Measurements from ENCODE around the gene AFAP1L1.

DNA sequence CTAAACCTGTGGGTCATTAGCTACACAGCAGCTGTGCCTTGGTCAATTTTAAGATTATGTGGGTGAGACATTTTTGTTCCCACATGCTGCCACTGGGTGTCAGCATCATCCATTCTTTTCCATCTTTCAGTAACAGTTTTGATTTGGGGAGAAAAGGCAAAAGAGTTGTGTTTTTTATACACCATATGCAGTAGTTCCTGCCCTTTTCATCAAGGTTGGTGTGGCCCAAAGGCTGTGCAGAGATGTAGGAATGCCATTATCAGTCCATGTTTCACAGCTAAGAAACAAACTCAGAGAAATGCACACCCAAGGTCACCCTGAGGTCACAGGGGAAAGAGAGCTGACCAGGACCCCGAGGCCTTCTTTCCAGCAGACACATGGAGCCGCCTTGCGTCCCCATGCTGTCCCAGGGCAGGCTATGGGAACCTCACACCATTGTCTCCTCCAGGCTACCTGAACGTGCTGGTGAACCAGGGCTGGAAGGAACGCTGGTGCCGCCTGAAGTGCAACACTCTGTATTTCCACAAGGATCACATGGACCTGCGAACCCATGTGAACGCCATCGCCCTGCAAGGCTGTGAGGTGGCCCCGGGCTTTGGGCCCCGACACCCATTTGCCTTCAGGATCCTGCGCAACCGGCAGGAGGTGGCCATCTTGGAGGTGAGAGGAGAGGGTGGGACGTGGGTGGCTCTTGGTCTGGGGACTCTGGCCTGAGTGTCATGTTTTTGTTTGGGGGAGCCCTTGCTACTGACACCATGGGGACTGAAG lies 45.8 kb downstream of the AFAP1L1 start:
- TF ChIP-seq SMAD3 (CRISPR knock-in tag; IDR thresholded peaks at IDR 0.05) (0 out of 2 replicates have a peak, but pooled peaks have one; percentile 37), CEBPB (IDR thresholded peaks at IDR 0.05; ENCODE audit: borderline replicate concordance, low read depth, low read length) (no peak), NR2C2 (CRISPR knock-in tag; IDR thresholded peaks at IDR 0.05; ENCODE audit: borderline replicate concordance) (no peak), ZNF510 (CRISPR knock-in tag; IDR thresholded peaks at IDR 0.05; ENCODE audit: low read depth) (no peak), CTCF (CRISPR knock-in tag; IDR thresholded peaks at IDR 0.05) (peak; percentile 84), THYN1 (CRISPR knock-in tag; IDR thresholded peaks at IDR 0.05; ENCODE audit: borderline replicate concordance, low read depth) (no peak), ZFP82 (CRISPR knock-in tag; IDR thresholded peaks at IDR 0.05; ENCODE audit: borderline replicate concordance) (no peak), AKAP8 (CRISPR knock-in tag; IDR thresholded peaks at IDR 0.05) (no peak)
- TF ChIP-seq, protein P1, sequence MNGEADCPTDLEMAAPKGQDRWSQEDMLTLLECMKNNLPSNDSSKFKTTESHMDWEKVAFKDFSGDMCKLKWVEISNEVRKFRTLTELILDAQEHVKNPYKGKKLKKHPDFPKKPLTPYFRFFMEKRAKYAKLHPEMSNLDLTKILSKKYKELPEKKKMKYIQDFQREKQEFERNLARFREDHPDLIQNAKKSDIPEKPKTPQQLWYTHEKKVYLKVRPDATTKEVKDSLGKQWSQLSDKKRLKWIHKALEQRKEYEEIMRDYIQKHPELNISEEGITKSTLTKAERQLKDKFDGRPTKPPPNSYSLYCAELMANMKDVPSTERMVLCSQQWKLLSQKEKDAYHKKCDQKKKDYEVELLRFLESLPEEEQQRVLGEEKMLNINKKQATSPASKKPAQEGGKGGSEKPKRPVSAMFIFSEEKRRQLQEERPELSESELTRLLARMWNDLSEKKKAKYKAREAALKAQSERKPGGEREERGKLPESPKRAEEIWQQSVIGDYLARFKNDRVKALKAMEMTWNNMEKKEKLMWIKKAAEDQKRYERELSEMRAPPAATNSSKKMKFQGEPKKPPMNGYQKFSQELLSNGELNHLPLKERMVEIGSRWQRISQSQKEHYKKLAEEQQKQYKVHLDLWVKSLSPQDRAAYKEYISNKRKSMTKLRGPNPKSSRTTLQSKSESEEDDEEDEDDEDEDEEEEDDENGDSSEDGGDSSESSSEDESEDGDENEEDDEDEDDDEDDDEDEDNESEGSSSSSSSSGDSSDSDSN (CRISPR knock-in tag; IDR thresholded peaks at IDR 0.05), result no peak

All from HepG2 (cell line).